ENCODE measurements around the gene DYNLT1. TPM values are rescaled to one million over a fixed set of nuclear protein-coding genes. Genes with fewer than 3 reads are reported as not detected.

Gene DYNLT1
- total and polyA plus RNA-seq, 9 donors, result 50.0 to 217 (median 103) TPM

DNA sequence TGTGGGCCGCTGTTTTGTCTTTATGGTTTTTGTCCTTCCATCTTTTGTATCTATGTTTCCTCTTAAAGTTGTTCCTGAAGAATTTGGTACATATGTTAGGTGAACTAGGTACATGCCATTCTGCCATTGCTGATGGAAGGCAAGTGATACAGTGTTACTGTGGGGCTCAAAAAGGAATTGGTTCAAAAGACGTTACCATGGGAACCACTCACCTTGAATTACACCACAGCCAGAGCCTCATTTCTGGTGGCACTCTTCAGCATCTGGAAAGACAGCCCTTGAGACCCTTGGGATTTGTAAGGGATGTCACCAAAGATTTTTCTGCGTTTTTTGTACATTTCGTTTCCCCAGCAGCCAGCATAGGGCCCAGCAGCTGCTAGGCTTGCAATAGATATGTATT is 52.7 kb downstream of the DYNLT1 start:
- H3K36me3 ChIP-seq, result no peaks in the 10 kb centered on the region
- H3K4me3 ChIP-seq, result no peak overlapping the region
- no peaks in the 10 kb centered on the region for H3K4me1 ChIP-seq (ENCODE audit: insufficient read depth)
- 95 to 96% (median 95%) methylated on average over 4 of the region's 4 CpGs for WGBS, 3 donors
- TF ChIP-seq POLR2A (IDR thresholded peaks at IDR 0.05) (no peak), CTCF (IDR thresholded peaks at IDR 0.05) (no peak), EP300 (IDR thresholded peaks at IDR 0.05) (no peak)
- DNase-seq, result no peak
- no peaks in the 10 kb centered on the region for H3K27me3 ChIP-seq
- no peak overlapping the region for H3K27ac ChIP-seq
- intact Hi-C loops (cut with DNase I), result no loop called here
- H3K9me3 ChIP-seq, result no peaks in the 10 kb centered on the region

- H3K4me1 ChIP-seq (ENCODE audit: insufficient read depth), result no peaks in the 10 kb centered on the region
- no peak for DNase-seq
- H3K27me3 ChIP-seq, result no peaks in the 10 kb centered on the region
- no peak overlapping the region for H3K4me3 ChIP-seq
- intact Hi-C loops (cut with DNase I), result no loop called here
- H3K36me3 ChIP-seq, result no peaks in the 10 kb centered on the region
- TF ChIP-seq CTCF (IDR thresholded peaks at IDR 0.05) (no peak), EP300 (IDR thresholded peaks at IDR 0.05) (no peak), POLR2A (IDR thresholded peaks at IDR 0.05) (no peak)
- H3K27ac ChIP-seq, result no peak overlapping the region
- WGBS, 3 donors, result 82 to 84% (median 82%) methylated on average over 7 of the region's 7 CpGs
- no peaks in the 10 kb centered on the region for H3K9me3 ChIP-seq
Measured at GRCh38 chr6:158591134-158591809, 53.3 kb downstream of the DYNLT1 start.

GRCh38 chr6:158589366-158589765 is 55.2 kb downstream of the DYNLT1 start:
- Histone ChIP-seq H3K9me3 (no peaks in the 10 kb centered on the region), H3K4me3 (no peak overlapping the region), H3K27me3 (no peaks in the 10 kb centered on the region), H3K27ac (no peak overlapping the region), H3K36me3 (no peaks in the 10 kb centered on the region), H3K4me1 (ENCODE audit: insufficient read depth) (no peaks in the 10 kb centered on the region)
- no peak for DNase-seq
- intact Hi-C loops (cut with DNase I), result no loop called here
- TF ChIP-seq EP300 (IDR thresholded peaks at IDR 0.05) (no peak), CTCF (IDR thresholded peaks at IDR 0.05) (no peak), POLR2A (IDR thresholded peaks at IDR 0.05) (no peak)
- WGBS, 3 donors, result 88 to 91% (median 89%) methylated on average over 8 of the region's 8 CpGs

DNA sequence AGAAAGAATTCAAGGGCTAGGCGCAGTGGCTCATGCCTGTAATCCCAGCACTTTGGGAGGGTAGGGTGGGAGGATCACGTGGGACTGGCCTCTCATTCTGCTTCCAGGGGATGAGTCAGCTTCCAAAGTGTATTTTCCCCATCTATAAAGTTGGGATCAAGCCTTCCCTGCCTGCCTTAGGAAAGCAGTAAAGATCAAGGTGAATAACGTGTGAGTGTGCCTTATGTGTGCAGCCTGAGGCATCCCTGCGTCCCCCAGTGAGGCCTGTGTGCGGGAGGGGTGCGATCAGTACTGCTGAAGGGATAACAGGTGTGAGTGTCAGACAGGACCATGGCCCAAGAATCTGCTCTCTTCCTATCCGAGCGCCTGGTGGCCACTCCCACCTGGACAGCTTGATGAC is 57.9 kb downstream of the DYNLT1 start:
- H3K4me1 ChIP-seq (ENCODE audit: insufficient read depth), result no peaks in the 10 kb centered on the region
- DNase-seq, result no peak
- 95 to 98% (median 95%) methylated on average over 8 of the region's 8 CpGs for WGBS, 3 donors
- H3K27me3 ChIP-seq, result no peaks in the 10 kb centered on the region
- no peak overlapping the region for H3K27ac ChIP-seq
- no peak for TF ChIP-seq EP300 (IDR thresholded peaks at IDR 0.05)
- no peak for TF ChIP-seq CTCF (IDR thresholded peaks at IDR 0.05)
- no peak for TF ChIP-seq POLR2A (IDR thresholded peaks at IDR 0.05)
- H3K4me3 ChIP-seq, result no peak overlapping the region
- intact Hi-C loops (cut with DNase I), result no loop called here
- no peaks in the 10 kb centered on the region for H3K9me3 ChIP-seq
- H3K36me3 ChIP-seq, result no peaks in the 10 kb centered on the region

Small RNA genes lying within 50 kb of the gene (microRNA-seq; reads per million reads assigned to microRNA genes)
- 0 reads per million in 3 donors for gene MIR7161

Small RNA genes lying within 50 kb of the gene (small RNA-seq; reads per million reads assigned to genes)
- gene MIR7161, result not detected

Other genes starting within 250 kb of the DYNLT1 start
- gene TMEM181, start 84.7 kb downstream of the DYNLT1 start, total RNA-seq, result 10 to 100 TPM in 6 of 7 donors, 1 to 10 TPM in 1; 7.9 to 18.1 (median 12.7) TPM
- gene TMEM181, start 84.7 kb downstream of the DYNLT1 start, polyA plus RNA-seq, result 10 to 100 TPM in 1 of 2 donors, 1 to 10 TPM in 1; 7.3 to 21.9 TPM
- 1 to 10 TPM; 1.7 to 7.8 (median 2.5) TPM for gene SYTL3, start 5.3 kb upstream of the DYNLT1 start, total RNA-seq
- 1 to 10 TPM; 1.9 to 3.3 TPM for gene SYTL3, start 5.3 kb upstream of the DYNLT1 start, polyA plus RNA-seq
- 100 to 1,000 TPM in 4 of 7 donors, 10 to 100 TPM in 3; 39.0 to 214 (median 116) TPM for gene EZR, start 174.6 kb upstream of the DYNLT1 start, total RNA-seq
- 10 to 100 TPM; 45.1 to 85.6 TPM for gene EZR, start 174.6 kb upstream of the DYNLT1 start, polyA plus RNA-seq

All from ovary (tissue), 9 donors.